Retinal pigment epithelial cell (primary cell): Measurements from ENCODE around the gene URAD.
A peak's percentile ranks its signal among the peaks of the same experiment; 100 is the strongest.

ENCODE experiments used
- DNase-seq: peaks from one replicate; pipeline ENCODE4 v3.0.0-alpha.2; 2010; ENCODE audit warnings: low read depth
- H3K4me3 ChIP-seq: 2 replicates; pipeline ENCODE4 v1.5.1; 2011; ENCODE audit warnings: mild to moderate bottlenecking, low read length, control low read depth, moderate library complexity
- CTCF ChIP-seq: conservative IDR thresholded peaks from 2 replicates; pipeline ENCODE4 v1.5.1; 2011; ENCODE audit warnings: low read depth, low read length, control low read depth, inconsistent platforms

URAD gene

GRCh38 chr13:27997904-27998522 lies 9.5 kb upstream of the URAD start:
- H3K4me3 ChIP-seq = no peak overlapping the region
- no peak for DNase-seq
- peak; percentile 62 for TF ChIP-seq CTCF

GRCh38 chr13:27991881-27992280 lies 3.4 kb upstream of the URAD start:
- no peak for TF ChIP-seq CTCF
- DNase-seq = no peak
- H3K4me3 ChIP-seq = no peak overlapping the region

- no peak for DNase-seq
- TF ChIP-seq CTCF = no peak
- H3K4me3 ChIP-seq = no peak overlapping the region
Observed at GRCh38 chr13:27985600-27985999, 2.9 kb downstream of the URAD start.

GRCh38 chr13:27982361-27982760 lies 6.1 kb downstream of the URAD start:
- no peak overlapping the region for H3K4me3 ChIP-seq
- no peak for TF ChIP-seq CTCF
- DNase-seq = no peak

GRCh38 chr13:27981006-27981708 lies 7.3 kb downstream of the URAD start:
- H3K4me3 ChIP-seq = no peak overlapping the region
- TF ChIP-seq CTCF = no peak

GRCh38 chr13:27980280-27980998 lies 8.1 kb downstream of the URAD start:
- no peak for TF ChIP-seq CTCF
- no peak overlapping the region for H3K4me3 ChIP-seq
- DNase-seq = no peak

More at GRCh38 chr13:27981006-27981708, 7.3 kb downstream of the URAD start:
- no peak for DNase-seq
